Measurements from ENCODE around the gene ERN1.

Gene ERN1

DNA sequence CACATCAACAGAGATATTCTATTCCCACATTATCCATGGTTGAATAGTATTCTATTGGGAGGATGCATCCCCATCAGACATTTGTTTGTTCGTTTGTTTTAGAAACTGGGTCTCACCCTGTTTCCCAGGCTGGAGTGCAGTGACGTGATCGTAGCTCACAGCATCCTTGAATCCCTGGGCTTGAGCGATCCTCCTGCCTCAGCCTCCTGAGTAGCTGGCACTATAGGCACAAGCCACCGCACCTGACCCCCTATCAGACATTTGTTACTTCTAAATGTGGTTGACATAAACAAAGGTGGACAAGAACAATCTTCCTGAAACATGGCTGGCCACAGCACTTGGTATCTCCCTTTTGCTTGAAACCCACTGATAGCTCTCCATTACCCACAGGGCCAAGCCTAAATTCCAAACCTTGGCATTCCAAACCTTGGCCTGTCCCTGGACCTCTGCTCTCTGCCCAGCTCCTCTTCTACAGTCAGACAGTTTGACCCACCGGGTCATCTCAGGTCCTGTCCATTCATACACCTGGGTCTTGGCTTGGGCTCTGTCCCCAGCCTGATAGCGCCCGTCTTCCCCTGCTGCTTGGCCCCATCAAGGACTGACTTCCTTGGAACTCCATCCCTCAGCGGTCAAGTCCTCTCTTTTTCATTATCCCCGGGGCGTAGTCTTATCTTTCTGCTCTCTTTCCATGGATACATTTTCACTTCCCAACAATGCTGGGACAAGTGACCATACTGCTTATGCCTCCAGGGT lies 133.3 kb downstream of the ERN1 start:
- Histone ChIP-seq H3K36me3 (no peaks in the 10 kb centered on the region), H3K27me3 (peaks cover 0 to 73% of the 10 kb centered on the region in 2 donors), H3K4me1 (peaks cover 0 to 21% (median 13%) of the 10 kb centered on the region in 4 donors), H3K9me3 (no peaks in the 10 kb centered on the region), H3K4me3 (no peak overlapping the region), H3K27ac (no peak overlapping the region)
- intact Hi-C loops (cut with DNase I; ENCODE audit: low total_unique reads), result loop anchor here (5.0 kb wide), 1 partner anchor 1761 kb away; no protein-coding TSS in a partner anchor
- TF ChIP-seq, protein P1, sequence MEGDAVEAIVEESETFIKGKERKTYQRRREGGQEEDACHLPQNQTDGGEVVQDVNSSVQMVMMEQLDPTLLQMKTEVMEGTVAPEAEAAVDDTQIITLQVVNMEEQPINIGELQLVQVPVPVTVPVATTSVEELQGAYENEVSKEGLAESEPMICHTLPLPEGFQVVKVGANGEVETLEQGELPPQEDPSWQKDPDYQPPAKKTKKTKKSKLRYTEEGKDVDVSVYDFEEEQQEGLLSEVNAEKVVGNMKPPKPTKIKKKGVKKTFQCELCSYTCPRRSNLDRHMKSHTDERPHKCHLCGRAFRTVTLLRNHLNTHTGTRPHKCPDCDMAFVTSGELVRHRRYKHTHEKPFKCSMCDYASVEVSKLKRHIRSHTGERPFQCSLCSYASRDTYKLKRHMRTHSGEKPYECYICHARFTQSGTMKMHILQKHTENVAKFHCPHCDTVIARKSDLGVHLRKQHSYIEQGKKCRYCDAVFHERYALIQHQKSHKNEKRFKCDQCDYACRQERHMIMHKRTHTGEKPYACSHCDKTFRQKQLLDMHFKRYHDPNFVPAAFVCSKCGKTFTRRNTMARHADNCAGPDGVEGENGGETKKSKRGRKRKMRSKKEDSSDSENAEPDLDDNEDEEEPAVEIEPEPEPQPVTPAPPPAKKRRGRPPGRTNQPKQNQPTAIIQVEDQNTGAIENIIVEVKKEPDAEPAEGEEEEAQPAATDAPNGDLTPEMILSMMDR (IDR thresholded peaks at IDR 0.05), result no peak
- DNase-seq, result peak in 1 of 2 donors; percentile 33

DNA sequence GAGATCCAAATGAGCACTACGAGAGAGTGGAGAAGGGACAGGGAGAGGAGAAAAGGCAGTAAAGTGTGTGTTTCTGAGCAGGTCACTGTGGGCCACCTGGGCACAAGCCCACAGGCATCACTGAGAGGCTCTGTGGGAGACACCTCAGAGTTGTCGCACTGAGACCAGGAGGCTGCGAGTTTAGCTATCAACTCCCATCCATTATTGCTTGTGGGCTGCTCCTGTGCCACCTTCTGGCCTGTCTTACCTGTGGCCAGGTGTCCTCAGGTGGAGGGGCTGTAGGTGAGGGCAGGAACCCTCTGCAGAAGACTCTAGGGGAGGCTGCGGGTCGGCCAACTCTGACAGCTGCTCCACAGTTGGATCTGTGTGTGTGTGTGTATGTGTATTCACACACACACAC lies 134.3 kb downstream of the ERN1 start:
- TF ChIP-seq, protein P1 (IDR thresholded peaks at IDR 0.05), result no peak
- peak in 1 of 2 donors; percentile 25 for DNase-seq
- Histone ChIP-seq H3K27me3 (peaks cover 0 to 71% of the 10 kb centered on the region in 2 donors), H3K27ac (no peak overlapping the region), H3K9me3 (no peaks in the 10 kb centered on the region), H3K36me3 (no peaks in the 10 kb centered on the region), H3K4me3 (no peak overlapping the region), H3K4me1 (peaks cover 0 to 21% (median 13%) of the 10 kb centered on the region in 4 donors)
- intact Hi-C loops (cut with DNase I; ENCODE audit: low total_unique reads), result loop anchor here (5.0 kb wide), 1 partner anchor 1762 kb away; no protein-coding TSS in a partner anchor

DNA sequence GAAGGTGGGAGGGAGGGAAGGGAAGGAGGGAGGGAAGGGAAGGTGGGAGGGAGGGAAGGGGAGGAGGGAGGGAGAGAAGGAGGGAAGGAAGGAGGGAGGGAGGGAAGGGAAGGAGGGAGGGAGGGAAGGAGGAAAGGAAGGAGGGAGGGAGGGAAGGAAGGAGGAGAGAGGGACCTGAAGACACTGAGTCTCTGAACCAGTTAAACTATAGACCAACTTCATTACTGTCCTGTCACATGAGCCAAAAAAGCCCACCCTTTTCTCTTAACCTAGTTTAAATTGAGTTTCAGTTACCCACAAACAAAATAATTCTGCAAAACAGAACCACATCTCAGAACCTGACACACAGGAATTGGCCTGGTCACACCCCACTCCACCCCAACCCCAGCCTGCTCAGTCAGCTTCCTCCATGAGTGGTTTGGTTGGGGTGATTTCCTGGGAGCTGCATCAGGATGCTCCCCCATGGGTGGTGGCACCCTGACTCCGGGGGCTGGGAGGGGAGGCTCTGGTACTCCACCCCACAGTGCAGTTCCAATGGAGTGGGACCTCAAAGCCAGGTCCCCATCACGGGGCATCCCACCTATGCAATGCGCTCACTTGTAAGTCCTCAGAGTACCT lies 136.5 kb downstream of the ERN1 start:
- H3K27ac ChIP-seq, result no peak overlapping the region
- H3K4me3 ChIP-seq, result no peak overlapping the region
- TF ChIP-seq, protein P1 (IDR thresholded peaks at IDR 0.05), result no peak
- no peak for DNase-seq
- intact Hi-C loops (cut with DNase I; ENCODE audit: low total_unique reads), result no loop called here
- H3K4me1 ChIP-seq, result peaks cover 0 to 20% (median 10%) of the 10 kb centered on the region in 4 donors
- no peaks in the 10 kb centered on the region for H3K36me3 ChIP-seq
- no peaks in the 10 kb centered on the region for H3K9me3 ChIP-seq
- H3K27me3 ChIP-seq, result peaks cover 0 to 71% of the 10 kb centered on the region in 2 donors

DNA sequence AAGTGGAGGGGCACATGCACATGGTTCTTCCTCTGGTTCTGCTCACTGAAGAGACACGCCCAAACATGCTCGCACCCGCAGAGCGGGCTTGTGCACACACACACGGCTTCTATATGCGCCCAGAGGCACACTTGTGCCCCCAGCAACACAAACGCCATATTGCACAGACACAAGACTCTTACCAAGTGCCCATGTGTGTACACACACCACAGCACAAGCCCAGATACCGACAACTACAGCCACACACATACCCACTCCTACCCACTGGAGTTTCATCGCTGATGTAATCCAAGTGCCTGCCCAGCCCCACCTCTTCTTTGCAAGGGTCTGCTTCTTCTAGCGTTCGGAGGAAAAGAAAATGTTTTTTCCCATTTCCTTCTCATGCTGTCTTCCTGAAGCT lies 138.3 kb downstream of the ERN1 start:
- TF ChIP-seq, protein P1 (IDR thresholded peaks at IDR 0.05), result no peak
- peak in 1 of 2 donors; percentile 25 for DNase-seq
- no peaks in the 10 kb centered on the region for H3K36me3 ChIP-seq
- H3K9me3 ChIP-seq, result no peaks in the 10 kb centered on the region
- peaks cover 0 to 14% (median 2%) of the 10 kb centered on the region in 4 donors for H3K4me1 ChIP-seq
- no peak overlapping the region for H3K27ac ChIP-seq
- intact Hi-C loops (cut with DNase I; ENCODE audit: low total_unique reads), result no loop called here
- H3K4me3 ChIP-seq, result no peak overlapping the region
- peaks cover 0 to 60% of the 10 kb centered on the region in 2 donors for H3K27me3 ChIP-seq

DNA sequence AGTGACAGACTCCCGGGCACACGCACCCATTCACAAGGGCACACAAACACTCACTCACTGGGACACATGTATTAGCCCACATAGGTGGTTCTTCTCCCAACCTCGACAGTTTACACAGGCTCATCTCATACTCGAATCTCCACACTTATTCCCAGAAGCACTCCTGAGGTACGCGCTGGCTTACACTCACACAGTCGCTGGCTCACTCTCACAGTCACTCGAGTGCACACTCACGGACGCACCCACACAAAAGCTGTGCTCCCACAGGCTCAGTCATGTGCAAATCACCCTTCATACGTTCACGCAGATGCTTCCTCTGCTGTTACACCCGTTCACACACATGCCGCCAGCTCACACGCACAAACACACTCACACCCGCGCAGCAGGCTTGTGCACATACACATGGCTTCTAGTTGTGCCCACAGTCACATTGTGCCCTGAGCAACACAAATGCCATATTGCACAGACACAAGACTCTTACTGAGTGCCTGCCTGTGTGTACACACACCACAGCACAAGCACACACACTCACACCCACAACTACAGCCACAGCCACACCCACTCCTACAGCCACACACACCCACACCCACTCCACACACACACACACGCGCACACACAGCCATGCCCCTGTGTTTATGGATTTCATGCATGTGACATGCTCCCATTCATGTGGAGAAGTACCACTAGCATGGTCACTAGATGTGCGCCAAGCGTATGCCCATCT lies 140.2 kb downstream of the ERN1 start:
- H3K27me3 ChIP-seq, result peaks cover 0 to 48% of the 10 kb centered on the region in 2 donors
- H3K27ac ChIP-seq, result no peak overlapping the region
- H3K4me3 ChIP-seq, result no peak overlapping the region
- H3K4me1 ChIP-seq, result peaks cover 0 to 21% (median 8%) of the 10 kb centered on the region in 4 donors
- H3K36me3 ChIP-seq, result no peaks in the 10 kb centered on the region
- intact Hi-C loops (cut with DNase I; ENCODE audit: low total_unique reads), result no loop called here
- DNase-seq, result no peak
- TF ChIP-seq, protein P1 (IDR thresholded peaks at IDR 0.05), result no peak
- H3K9me3 ChIP-seq, result no peaks in the 10 kb centered on the region

All from tibial artery (tissue), 4 donors.